Measurements from ENCODE around the gene SEL1L.

- TF ChIP-seq CTCF (IDR thresholded peaks at IDR 0.05; ENCODE audit: poor library complexity, severe bottlenecking), result no peak
- no peak for TF ChIP-seq SMC3 (conservative IDR thresholded peaks at IDR 0.05; ENCODE audit: poor library complexity)
- TF ChIP-seq, protein P1, sequence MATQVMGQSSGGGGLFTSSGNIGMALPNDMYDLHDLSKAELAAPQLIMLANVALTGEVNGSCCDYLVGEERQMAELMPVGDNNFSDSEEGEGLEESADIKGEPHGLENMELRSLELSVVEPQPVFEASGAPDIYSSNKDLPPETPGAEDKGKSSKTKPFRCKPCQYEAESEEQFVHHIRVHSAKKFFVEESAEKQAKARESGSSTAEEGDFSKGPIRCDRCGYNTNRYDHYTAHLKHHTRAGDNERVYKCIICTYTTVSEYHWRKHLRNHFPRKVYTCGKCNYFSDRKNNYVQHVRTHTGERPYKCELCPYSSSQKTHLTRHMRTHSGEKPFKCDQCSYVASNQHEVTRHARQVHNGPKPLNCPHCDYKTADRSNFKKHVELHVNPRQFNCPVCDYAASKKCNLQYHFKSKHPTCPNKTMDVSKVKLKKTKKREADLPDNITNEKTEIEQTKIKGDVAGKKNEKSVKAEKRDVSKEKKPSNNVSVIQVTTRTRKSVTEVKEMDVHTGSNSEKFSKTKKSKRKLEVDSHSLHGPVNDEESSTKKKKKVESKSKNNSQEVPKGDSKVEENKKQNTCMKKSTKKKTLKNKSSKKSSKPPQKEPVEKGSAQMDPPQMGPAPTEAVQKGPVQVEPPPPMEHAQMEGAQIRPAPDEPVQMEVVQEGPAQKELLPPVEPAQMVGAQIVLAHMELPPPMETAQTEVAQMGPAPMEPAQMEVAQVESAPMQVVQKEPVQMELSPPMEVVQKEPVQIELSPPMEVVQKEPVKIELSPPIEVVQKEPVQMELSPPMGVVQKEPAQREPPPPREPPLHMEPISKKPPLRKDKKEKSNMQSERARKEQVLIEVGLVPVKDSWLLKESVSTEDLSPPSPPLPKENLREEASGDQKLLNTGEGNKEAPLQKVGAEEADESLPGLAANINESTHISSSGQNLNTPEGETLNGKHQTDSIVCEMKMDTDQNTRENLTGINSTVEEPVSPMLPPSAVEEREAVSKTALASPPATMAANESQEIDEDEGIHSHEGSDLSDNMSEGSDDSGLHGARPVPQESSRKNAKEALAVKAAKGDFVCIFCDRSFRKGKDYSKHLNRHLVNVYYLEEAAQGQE (IDR thresholded peaks at IDR 0.05; ENCODE audit: borderline replicate concordance), result no peak
These were observed 68.0 kb downstream of the SEL1L start for GRCh38 chr14:81465507-81466228.
